ENCODE data around the gene SLC25A34.

The SLC25A34 gene

DNA sequence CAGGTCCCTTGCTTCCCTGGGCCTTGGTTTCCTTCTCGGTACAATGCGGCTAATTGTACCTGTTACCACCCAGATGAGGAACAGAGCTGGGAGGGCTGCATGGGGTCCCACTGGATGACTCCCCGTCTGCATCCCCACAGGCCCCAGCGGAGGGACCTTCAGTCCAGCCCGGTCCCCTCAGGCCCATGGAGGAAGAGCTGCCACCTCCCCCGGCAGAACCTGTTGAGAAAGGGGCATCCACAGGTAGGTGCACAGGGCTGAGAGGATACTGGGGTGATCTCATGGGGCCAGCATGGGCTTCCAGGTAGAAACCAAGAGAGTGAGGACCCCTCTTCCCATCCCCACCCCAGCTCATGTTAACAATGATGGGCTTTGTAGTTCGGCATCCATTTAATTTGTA is 32.3 kb downstream of the SLC25A34 start:
- DNase-seq (ENCODE audit: low spot score) = no peak
- in situ Hi-C loops (cut with MboI; ENCODE audit: low pct_unique_long_range_greater_than_20kb, low sequenced_read_pairs, unreplicated experiment) = no loop called here
- TF ChIP-seq CTCF (IDR thresholded peaks at IDR 0.05; ENCODE audit: extremely low read depth, insufficient read depth, missing control alignments) = no peak

DNA sequence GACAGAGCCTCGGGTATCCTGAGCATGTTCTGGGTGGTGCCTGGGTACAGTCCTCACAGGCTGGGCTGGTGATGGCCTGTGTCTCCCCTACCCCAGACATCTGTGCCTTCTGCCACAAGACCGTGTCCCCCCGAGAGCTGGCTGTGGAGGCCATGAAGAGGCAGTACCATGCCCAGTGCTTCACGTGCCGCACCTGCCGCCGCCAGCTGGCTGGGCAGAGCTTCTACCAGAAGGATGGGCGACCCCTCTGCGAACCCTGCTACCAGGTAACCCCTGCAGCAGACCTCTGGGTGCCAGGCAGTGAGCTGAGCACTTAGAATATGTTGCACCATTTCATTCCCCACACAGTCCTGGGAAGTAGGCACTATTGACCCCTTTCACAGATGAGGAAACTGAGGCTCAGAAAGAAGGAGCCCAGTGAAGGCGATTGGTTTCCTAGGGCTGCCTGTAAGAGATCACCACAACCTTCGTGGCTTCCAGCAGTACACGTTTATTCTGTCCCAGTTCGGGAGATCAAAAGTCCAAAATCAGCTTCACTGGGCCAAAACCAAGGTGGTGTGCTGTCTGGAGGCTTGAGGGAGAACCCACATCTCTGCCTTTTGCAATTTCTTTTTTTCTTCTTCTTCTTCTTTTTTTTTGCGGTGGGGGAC is 34.4 kb downstream of the SLC25A34 start:
- TF ChIP-seq CTCF (IDR thresholded peaks at IDR 0.05; ENCODE audit: extremely low read depth, insufficient read depth, missing control alignments) = no peak
- in situ Hi-C loops (cut with MboI; ENCODE audit: low pct_unique_long_range_greater_than_20kb, low sequenced_read_pairs, unreplicated experiment) = no loop called here
- DNase-seq (ENCODE audit: low spot score) = no peak

GRCh38 chr1:15771836-15772515 is 35.9 kb downstream of the SLC25A34 start:
- in situ Hi-C loops (cut with MboI; ENCODE audit: low pct_unique_long_range_greater_than_20kb, low sequenced_read_pairs, unreplicated experiment) = no loop called here
- TF ChIP-seq CTCF (IDR thresholded peaks at IDR 0.05; ENCODE audit: extremely low read depth, insufficient read depth, missing control alignments) = no peak
- no peak for DNase-seq (ENCODE audit: low spot score)

GRCh38 chr1:15775706-15776105 is 39.6 kb downstream of the SLC25A34 start:
- TF ChIP-seq CTCF (IDR thresholded peaks at IDR 0.05; ENCODE audit: extremely low read depth, insufficient read depth, missing control alignments) = no peak
- no peak for DNase-seq (ENCODE audit: low spot score)
- in situ Hi-C loops (cut with MboI; ENCODE audit: low pct_unique_long_range_greater_than_20kb, low sequenced_read_pairs, unreplicated experiment) = loop anchor here (25.0 kb wide), 1 partner anchor 412 kb away; no protein-coding TSS in a partner anchor

DNA sequence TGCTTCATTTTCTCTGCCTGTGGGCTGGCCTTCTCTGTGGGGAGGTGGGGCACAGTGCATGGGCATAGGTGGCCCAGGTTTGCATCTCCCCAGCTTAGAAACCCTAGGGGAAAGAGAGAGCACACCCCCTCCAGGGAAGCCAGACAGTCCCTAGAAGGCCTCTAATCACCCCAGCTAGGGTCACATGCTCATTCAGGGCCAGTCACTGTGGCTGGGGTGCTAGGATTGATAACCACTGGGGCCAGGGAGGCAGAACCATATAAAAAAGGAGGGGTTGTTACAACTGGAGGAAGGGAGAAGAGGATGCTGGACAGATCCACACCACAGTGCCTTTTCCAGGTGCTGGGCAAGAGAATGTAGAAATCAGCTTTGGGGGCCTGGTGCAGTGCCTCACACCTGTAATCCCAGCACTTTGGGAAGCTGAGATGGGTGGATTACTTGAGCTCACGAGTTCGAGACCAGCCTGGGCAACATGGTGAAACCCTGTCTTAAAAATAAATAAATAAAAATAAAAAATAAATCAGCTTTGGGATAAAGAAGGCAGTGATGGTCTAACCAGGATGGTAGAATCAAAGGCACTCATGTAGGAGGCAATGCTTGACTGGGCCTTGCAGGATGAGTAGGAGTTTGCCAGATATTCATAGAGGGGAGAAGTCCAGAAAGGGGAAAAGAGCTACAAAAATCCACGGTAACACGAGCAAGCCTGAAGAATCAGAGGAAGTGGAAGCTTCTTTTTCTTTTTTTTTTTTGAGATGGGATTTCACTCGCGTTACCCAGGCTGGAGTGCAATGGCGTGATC is 42.0 kb downstream of the SLC25A34 start:
- in situ Hi-C loops (cut with MboI; ENCODE audit: low pct_unique_long_range_greater_than_20kb, low sequenced_read_pairs, unreplicated experiment) = loop anchor here (25.0 kb wide), 1 partner anchor 409 kb away; no protein-coding TSS in a partner anchor
- DNase-seq (ENCODE audit: low spot score) = no peak
- TF ChIP-seq CTCF (IDR thresholded peaks at IDR 0.05; ENCODE audit: extremely low read depth, insufficient read depth, missing control alignments) = no peak

GRCh38 chr1:15785683-15786082 is 49.6 kb downstream of the SLC25A34 start:
- in situ Hi-C loops (cut with MboI; ENCODE audit: low pct_unique_long_range_greater_than_20kb, low sequenced_read_pairs, unreplicated experiment) = loop anchor here (25.0 kb wide), 1 partner anchor 402 kb away; no protein-coding TSS in a partner anchor
- DNase-seq (ENCODE audit: low spot score) = no peak

More at GRCh38 chr1:15785683-15786082, 49.6 kb downstream of the SLC25A34 start:
- no peak for TF ChIP-seq CTCF (IDR thresholded peaks at IDR 0.05; ENCODE audit: extremely low read depth, insufficient read depth, missing control alignments)

Measured in GM13977 (cell line).